Measurements from ENCODE around the gene DPP10.
"Not testable (repeated sequence)": the region's sequence is repeated elsewhere in the genome, so short reads cannot be mapped to it uniquely, and the experiment has no call there.

DPP10 gene

GRCh38 chr2:114442510-114442909 lies at the start of gene DPP10:
DPP10 (plus strand) TSS chr2:114442641.
- Histone ChIP-seq H3K27me3 (ENCODE audit: insufficient read depth, low read length) (no peaks in the 10 kb centered on the region), H3K4me3 (ENCODE audit: low read depth, low read length) (no peak within 1 kb of the TSS), H3K79me2 (ENCODE audit: control insufficient read depth, insufficient read depth, low read length, unreplicated experiment) (no peaks in the 10 kb centered on the region), H3K27ac (ENCODE audit: low read depth, low read length) (no peak within 1 kb of the TSS), H3K36me3 (ENCODE audit: insufficient read depth, low read length) (no peaks in the 10 kb centered on the region), H3K4me1 (ENCODE audit: control insufficient read depth, insufficient read depth, low read length, unreplicated experiment) (no peaks in the 10 kb centered on the region), H2AFZ (ENCODE audit: low read length, unreplicated experiment) (no peak within 1 kb of the TSS)

- H3K36me3 ChIP-seq (ENCODE audit: insufficient read depth, low read length), result no peaks in the 10 kb centered on the region
- no peaks in the 10 kb centered on the region for H3K27me3 ChIP-seq (ENCODE audit: insufficient read depth, low read length)
- H3K4me3 ChIP-seq (ENCODE audit: low read depth, low read length), result no peak overlapping the region
- H3K27ac ChIP-seq (ENCODE audit: low read depth, low read length), result no peak overlapping the region
- H3K79me2 ChIP-seq (ENCODE audit: control insufficient read depth, insufficient read depth, low read length, unreplicated experiment), result no peaks in the 10 kb centered on the region
- no peak overlapping the region for H2AFZ ChIP-seq (ENCODE audit: low read length, unreplicated experiment)
- H3K4me1 ChIP-seq (ENCODE audit: control insufficient read depth, insufficient read depth, low read length, unreplicated experiment), result no peaks in the 10 kb centered on the region
Measured at GRCh38 chr2:114400890-114401289, 41.6 kb upstream of the DPP10 start.

DNA sequence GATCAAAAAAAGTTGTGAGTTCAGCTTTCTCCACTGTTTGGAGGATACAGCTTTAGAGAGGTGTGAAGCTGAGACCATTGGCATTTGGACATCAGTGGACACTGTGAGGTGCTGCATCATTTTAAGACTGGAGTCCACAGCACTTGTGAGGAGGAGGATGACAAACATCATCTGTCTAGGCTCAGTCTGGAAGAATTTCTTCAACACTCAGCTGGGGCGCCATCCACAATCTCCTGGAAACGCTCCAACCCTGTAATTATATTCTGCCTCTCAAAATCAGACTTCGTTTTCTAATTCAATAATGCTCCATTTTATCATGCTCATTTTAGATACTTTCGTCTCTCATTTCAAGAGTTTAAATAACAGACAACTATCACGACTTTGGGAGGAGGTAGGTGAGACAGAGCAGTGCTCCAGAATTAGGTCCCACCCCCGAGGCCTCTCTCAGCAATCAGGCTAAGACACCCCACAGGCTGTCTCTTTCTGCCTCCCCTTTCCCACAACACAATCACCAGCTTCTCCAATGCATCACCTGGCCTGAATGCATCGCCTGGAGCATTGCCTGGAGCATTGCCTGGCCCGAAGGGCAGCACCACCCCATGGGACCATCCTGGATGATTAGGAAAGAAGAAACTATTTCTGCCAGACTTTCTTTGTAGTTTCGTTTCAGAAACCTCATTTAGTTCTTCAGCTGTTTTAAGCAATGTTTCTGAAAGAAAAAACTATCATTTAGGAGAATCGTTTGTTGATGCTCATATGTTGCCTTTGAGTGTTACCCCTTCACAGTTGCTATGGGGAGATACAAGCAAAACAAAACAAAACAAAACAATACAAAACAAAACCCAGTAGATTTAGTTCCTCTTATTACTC lies 37.0 kb upstream of the DPP10 start:
- H3K36me3 ChIP-seq (ENCODE audit: insufficient read depth, low read length), result no peaks in the 10 kb centered on the region
- no peaks in the 10 kb centered on the region for H3K79me2 ChIP-seq (ENCODE audit: control insufficient read depth, insufficient read depth, low read length, unreplicated experiment)
- no peaks in the 10 kb centered on the region for H3K4me1 ChIP-seq (ENCODE audit: control insufficient read depth, insufficient read depth, low read length, unreplicated experiment)
- no peak overlapping the region for H2AFZ ChIP-seq (ENCODE audit: low read length, unreplicated experiment)
- no peak overlapping the region for H3K4me3 ChIP-seq (ENCODE audit: low read depth, low read length)
- H3K27me3 ChIP-seq (ENCODE audit: insufficient read depth, low read length), result no peaks in the 10 kb centered on the region
- no peak overlapping the region for H3K27ac ChIP-seq (ENCODE audit: low read depth, low read length)

DNA sequence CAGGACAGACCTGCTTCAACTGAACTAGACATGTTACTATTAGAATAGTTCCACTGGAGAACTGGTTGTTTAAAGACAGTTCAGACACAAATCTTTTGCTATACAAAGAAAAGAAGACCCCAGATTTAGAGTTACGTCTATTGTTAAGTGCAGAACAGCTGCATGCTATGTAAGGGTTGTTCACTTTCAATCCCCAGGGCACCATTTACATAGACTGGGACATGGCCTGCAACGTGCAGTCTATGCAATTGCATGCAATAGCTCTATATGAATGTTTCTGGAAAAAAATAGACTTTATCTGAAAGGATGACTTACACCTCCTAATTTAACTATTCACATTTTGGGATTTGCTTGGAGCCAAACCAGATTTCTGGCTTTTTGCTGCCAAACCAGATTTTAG lies 36.1 kb upstream of the DPP10 start:
- Histone ChIP-seq H3K4me1 (ENCODE audit: control insufficient read depth, insufficient read depth, low read length, unreplicated experiment) (no peaks in the 10 kb centered on the region), H2AFZ (ENCODE audit: low read length, unreplicated experiment) (no peak overlapping the region), H3K79me2 (ENCODE audit: control insufficient read depth, insufficient read depth, low read length, unreplicated experiment) (no peaks in the 10 kb centered on the region)

DNA sequence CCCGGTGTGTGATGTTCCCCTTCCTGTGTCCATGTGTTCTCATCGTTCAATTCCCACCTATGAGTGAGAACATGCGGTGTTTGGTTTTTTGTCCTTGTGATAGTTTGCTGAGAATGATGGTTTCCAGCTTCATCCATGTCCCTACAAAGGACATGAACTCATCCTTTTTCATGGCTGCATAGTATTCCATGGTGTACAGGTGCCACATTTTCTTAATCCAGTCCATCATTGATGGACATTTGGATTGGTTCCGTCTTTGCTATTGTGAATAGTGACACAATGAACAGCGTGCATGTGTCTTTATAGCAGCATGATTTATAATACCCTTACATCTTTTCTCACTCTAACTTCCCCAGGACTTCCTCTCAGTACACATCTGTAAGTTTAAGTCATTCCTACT lies 35.1 kb upstream of the DPP10 start:
- H3K27ac ChIP-seq (ENCODE audit: low read depth, low read length), result not testable (repeated sequence)

More for the DNA sequence above, 36.1 kb upstream of the DPP10 start:
- Histone ChIP-seq H3K27ac (ENCODE audit: low read depth, low read length) (no peak overlapping the region), H3K27me3 (ENCODE audit: insufficient read depth, low read length) (no peaks in the 10 kb centered on the region), H3K36me3 (ENCODE audit: insufficient read depth, low read length) (no peaks in the 10 kb centered on the region), H3K4me3 (ENCODE audit: low read depth, low read length) (no peak overlapping the region)

DNA sequence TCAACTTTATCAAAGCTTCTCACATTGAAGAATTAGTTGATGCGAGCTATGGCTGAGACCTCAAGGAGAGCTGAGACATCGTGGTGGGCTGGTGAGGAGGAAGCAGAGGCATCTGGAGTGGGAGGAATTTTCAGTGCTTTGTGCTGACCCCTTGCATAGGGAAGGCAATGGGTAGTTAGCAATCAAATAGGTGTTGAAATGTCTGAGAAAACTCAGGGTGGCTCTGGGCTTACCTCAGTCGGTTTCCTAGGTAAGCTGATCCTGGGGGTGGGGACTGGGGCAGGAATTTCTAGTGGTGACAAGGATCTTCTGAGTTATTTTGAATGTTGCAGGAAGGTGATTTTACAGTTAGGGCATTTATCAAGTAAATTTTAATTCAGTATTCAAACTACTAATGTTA lies 20.7 kb upstream of the DPP10 start:
- H3K36me3 ChIP-seq (ENCODE audit: insufficient read depth, low read length), result no peaks in the 10 kb centered on the region
- H2AFZ ChIP-seq (ENCODE audit: low read length, unreplicated experiment), result no peak overlapping the region
- no peaks in the 10 kb centered on the region for H3K4me1 ChIP-seq (ENCODE audit: control insufficient read depth, insufficient read depth, low read length, unreplicated experiment)
- no peaks in the 10 kb centered on the region for H3K79me2 ChIP-seq (ENCODE audit: control insufficient read depth, insufficient read depth, low read length, unreplicated experiment)
- H3K27me3 ChIP-seq (ENCODE audit: insufficient read depth, low read length), result no peaks in the 10 kb centered on the region
- no peak overlapping the region for H3K27ac ChIP-seq (ENCODE audit: low read depth, low read length)
- no peak overlapping the region for H3K4me3 ChIP-seq (ENCODE audit: low read depth, low read length)

More for the DNA sequence above, 35.1 kb upstream of the DPP10 start:
- not testable (repeated sequence) for H3K36me3 ChIP-seq (ENCODE audit: insufficient read depth, low read length); H3K4me1 ChIP-seq (ENCODE audit: control insufficient read depth, insufficient read depth, low read length, unreplicated experiment); H3K27me3 ChIP-seq (ENCODE audit: insufficient read depth, low read length); H2AFZ ChIP-seq (ENCODE audit: low read length, unreplicated experiment); H3K79me2 ChIP-seq (ENCODE audit: control insufficient read depth, insufficient read depth, low read length, unreplicated experiment); H3K4me3 ChIP-seq (ENCODE audit: low read depth, low read length)

DNA sequence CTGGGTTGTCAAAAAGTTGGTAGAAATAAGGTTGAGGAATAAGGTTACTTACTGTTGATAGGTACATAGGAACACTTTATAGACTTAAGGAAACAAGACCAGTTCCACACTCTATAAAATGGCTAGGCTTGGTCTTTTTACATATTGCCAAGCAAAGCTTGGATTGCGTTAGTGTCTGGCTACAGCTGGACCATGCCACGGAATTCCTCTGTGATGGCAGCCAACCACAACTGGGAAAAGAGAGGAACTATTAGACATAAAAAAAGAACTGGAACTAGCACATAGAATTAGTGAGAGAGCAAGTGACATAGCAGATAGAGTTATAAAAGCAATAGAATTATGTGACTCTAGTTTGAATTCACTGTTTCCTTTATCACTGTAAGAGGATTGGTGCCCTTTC lies 17.7 kb upstream of the DPP10 start:
- no peak overlapping the region for H3K4me3 ChIP-seq (ENCODE audit: low read depth, low read length)
- no peak overlapping the region for H3K27ac ChIP-seq (ENCODE audit: low read depth, low read length)
- no peaks in the 10 kb centered on the region for H3K36me3 ChIP-seq (ENCODE audit: insufficient read depth, low read length)
- H3K79me2 ChIP-seq (ENCODE audit: control insufficient read depth, insufficient read depth, low read length, unreplicated experiment), result no peaks in the 10 kb centered on the region
- H2AFZ ChIP-seq (ENCODE audit: low read length, unreplicated experiment), result no peak overlapping the region
- no peaks in the 10 kb centered on the region for H3K4me1 ChIP-seq (ENCODE audit: control insufficient read depth, insufficient read depth, low read length, unreplicated experiment)
- no peaks in the 10 kb centered on the region for H3K27me3 ChIP-seq (ENCODE audit: insufficient read depth, low read length)

- H3K36me3 ChIP-seq (ENCODE audit: insufficient read depth, low read length), result no peaks in the 10 kb centered on the region
- no peak overlapping the region for H3K27ac ChIP-seq (ENCODE audit: low read depth, low read length)
- H3K4me3 ChIP-seq (ENCODE audit: low read depth, low read length), result no peak overlapping the region
- no peaks in the 10 kb centered on the region for H3K4me1 ChIP-seq (ENCODE audit: control insufficient read depth, insufficient read depth, low read length, unreplicated experiment)
- H2AFZ ChIP-seq (ENCODE audit: low read length, unreplicated experiment), result no peak overlapping the region
- no peaks in the 10 kb centered on the region for H3K79me2 ChIP-seq (ENCODE audit: control insufficient read depth, insufficient read depth, low read length, unreplicated experiment)
- H3K27me3 ChIP-seq (ENCODE audit: insufficient read depth, low read length), result no peaks in the 10 kb centered on the region
Measured at GRCh38 chr2:114426756-114427155, 15.7 kb upstream of the DPP10 start.

DNA sequence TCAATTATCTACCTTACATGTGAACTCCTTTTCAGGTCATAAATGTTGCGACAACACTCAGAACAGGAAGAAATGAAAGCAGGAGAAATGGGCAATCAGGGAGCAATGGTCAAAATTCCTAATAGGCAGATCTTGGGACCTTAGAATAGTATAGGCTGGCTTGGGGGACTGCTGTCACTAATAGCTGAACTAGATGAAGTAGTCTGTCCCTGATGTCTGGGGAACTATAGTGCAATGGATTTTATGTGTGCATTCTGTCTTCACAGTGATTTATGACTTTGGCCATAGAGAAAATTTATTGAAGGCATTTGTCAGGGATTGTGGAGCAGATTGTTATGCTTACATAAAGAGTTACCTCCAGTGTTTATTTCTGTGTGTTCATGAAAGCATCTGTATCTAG lies 6.1 kb upstream of the DPP10 start:
- Histone ChIP-seq H3K4me3 (ENCODE audit: low read depth, low read length) (no peak overlapping the region), H3K27me3 (ENCODE audit: insufficient read depth, low read length) (no peaks in the 10 kb centered on the region), H3K27ac (ENCODE audit: low read depth, low read length) (no peak overlapping the region), H3K36me3 (ENCODE audit: insufficient read depth, low read length) (no peaks in the 10 kb centered on the region), H3K4me1 (ENCODE audit: control insufficient read depth, insufficient read depth, low read length, unreplicated experiment) (no peaks in the 10 kb centered on the region), H3K79me2 (ENCODE audit: control insufficient read depth, insufficient read depth, low read length, unreplicated experiment) (no peaks in the 10 kb centered on the region), H2AFZ (ENCODE audit: low read length, unreplicated experiment) (no peak overlapping the region)

DNA sequence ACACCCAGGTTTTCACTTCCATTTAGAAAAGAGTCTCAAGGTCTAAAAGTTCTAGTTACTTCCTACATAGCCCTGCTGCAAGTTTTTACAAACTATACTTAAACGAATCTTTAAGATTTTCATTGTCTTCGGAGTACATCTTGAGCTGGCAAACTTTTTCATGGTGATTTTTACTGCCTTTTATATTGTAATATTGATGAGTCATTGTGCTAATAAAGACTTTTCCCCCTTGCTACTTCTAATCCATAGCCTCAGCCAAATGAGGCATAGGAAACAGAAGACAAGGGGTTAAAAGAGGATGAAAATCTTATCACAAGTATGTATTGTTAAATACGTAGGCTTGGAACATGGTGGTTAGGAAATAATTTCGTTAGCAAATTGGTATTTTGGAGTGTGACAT lies 4.1 kb downstream of the DPP10 start:
- no peaks in the 10 kb centered on the region for H3K79me2 ChIP-seq (ENCODE audit: control insufficient read depth, insufficient read depth, low read length, unreplicated experiment)
- H2AFZ ChIP-seq (ENCODE audit: low read length, unreplicated experiment), result no peak overlapping the region
- H3K27me3 ChIP-seq (ENCODE audit: insufficient read depth, low read length), result no peaks in the 10 kb centered on the region
- H3K36me3 ChIP-seq (ENCODE audit: insufficient read depth, low read length), result no peaks in the 10 kb centered on the region
- no peak overlapping the region for H3K27ac ChIP-seq (ENCODE audit: low read depth, low read length)
- no peak overlapping the region for H3K4me3 ChIP-seq (ENCODE audit: low read depth, low read length)
- no peaks in the 10 kb centered on the region for H3K4me1 ChIP-seq (ENCODE audit: control insufficient read depth, insufficient read depth, low read length, unreplicated experiment)

DNA sequence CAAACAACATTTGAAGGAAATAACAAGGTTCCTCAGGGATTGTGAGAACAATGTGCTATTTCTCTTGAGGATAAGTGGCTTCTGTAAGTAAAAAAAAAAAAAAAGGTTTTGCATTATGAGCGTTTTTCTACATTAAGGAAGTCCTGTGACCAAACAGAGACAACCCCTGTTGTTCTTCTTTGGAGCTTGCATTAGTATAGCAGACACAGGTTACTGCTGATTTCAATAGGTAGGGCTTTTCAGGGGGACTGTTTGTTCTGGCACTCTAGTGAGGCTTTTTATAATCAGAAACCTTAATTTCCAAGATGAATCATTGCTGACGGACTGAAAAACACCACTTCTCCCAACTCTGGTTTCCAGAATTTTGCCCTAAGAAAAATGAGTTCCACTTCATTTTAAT lies 8.2 kb downstream of the DPP10 start:
- no peaks in the 10 kb centered on the region for H3K4me1 ChIP-seq (ENCODE audit: control insufficient read depth, insufficient read depth, low read length, unreplicated experiment)
- no peaks in the 10 kb centered on the region for H3K27me3 ChIP-seq (ENCODE audit: insufficient read depth, low read length)

More for the DNA sequence above, 8.2 kb downstream of the DPP10 start:
- no peak overlapping the region for H2AFZ ChIP-seq (ENCODE audit: low read length, unreplicated experiment)
- H3K4me3 ChIP-seq (ENCODE audit: low read depth, low read length), result no peak overlapping the region
- H3K27ac ChIP-seq (ENCODE audit: low read depth, low read length), result no peak overlapping the region
- H3K79me2 ChIP-seq (ENCODE audit: control insufficient read depth, insufficient read depth, low read length, unreplicated experiment), result no peaks in the 10 kb centered on the region
- H3K36me3 ChIP-seq (ENCODE audit: insufficient read depth, low read length), result no peaks in the 10 kb centered on the region
